ENCODE results near the gene PPP1R15B. TPM values are rescaled to one million over a fixed set of nuclear protein-coding genes. Genes with fewer than 3 reads are reported as not detected.
A peak's percentile ranks its signal among the peaks of the same experiment; 100 is the strongest.

Gene PPP1R15B
- total RNA-seq, 1 donor from 2014 or later, result 70.6 TPM

DNA sequence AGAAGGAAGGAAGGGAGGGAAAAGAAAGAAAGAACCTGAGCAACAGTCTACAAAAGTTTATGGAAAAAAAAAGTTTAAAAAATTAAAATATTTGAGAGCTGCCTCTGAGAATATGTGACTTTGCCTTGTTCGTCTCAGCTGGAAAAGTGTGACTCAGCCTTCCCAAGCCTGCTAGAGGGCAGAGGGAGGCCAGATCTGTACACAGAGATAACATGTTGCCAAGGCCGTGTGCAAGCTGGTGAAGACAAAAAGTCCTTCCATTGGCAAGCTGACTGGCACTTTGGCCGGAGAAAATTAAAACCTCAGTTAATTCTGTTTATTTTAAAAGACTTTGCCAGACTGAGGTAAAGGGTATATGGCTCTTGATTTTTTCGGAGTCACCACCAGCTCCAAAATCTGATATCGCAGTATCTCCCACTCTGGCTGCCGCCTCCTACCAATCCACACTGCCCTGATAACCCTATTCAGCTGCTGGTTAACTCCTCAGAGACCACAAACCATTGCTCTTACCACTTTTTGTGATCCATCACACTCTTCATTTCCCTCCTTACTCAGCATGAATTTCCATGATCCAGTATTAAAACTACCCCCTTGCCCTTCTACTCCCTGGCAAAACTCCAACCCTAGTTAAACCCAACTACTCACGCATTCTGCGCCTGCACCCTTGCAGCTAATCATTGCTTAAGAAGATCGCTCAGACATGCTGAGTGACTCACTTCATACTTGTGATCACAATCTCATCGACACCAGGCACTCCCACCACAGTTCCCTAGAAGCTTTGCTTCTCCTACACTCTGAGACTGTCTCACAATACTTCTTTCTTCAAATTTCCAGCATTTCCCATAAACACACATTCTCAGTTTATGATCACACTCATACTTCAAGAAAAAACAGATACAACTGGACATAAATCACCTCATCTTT lies 5.7 kb upstream of the PPP1R15B start:
- peaks cover 61% of the 10 kb centered on the region for H3K4me1 Mint-ChIP-seq
- H3K4me3 Mint-ChIP-seq, result peak overlapping the region; percentile 39
- ATAC-seq (ENCODE audit: low read depth), result peak; percentile 27
- no peaks in the 10 kb centered on the region for H3K27me3 Mint-ChIP-seq
- intact Hi-C loops (cut with micrococcal nuclease), result loop anchor here (10.0 kb wide), 1 partner anchor 867 kb away; no protein-coding TSS in a partner anchor
- peak overlapping the region; percentile 84 for H3K27ac Mint-ChIP-seq
- no peaks in the 10 kb centered on the region for H3K9me3 Mint-ChIP-seq
- peaks cover 14% of the 10 kb centered on the region for H3K36me3 Mint-ChIP-seq (ENCODE audit: low read depth)
- ChIA-PET CTCF (interaction anchor here (1.0 to 4.0 kb wide), 6 partner anchors 10 to 86 kb away, joined by 3 to 24 read pairs (median 3); no protein-coding TSS in a partner anchor), POLR2A (interaction anchor here (0.8 to 2.1 kb wide), 6 partner anchors 8 to 99 kb away, joined by 3 to 9 read pairs (median 4); partner anchors contain the start of genes MDM4 and PIK3C2B)
- no peak for DNase-seq
- TF ChIP-seq, protein P1, sequence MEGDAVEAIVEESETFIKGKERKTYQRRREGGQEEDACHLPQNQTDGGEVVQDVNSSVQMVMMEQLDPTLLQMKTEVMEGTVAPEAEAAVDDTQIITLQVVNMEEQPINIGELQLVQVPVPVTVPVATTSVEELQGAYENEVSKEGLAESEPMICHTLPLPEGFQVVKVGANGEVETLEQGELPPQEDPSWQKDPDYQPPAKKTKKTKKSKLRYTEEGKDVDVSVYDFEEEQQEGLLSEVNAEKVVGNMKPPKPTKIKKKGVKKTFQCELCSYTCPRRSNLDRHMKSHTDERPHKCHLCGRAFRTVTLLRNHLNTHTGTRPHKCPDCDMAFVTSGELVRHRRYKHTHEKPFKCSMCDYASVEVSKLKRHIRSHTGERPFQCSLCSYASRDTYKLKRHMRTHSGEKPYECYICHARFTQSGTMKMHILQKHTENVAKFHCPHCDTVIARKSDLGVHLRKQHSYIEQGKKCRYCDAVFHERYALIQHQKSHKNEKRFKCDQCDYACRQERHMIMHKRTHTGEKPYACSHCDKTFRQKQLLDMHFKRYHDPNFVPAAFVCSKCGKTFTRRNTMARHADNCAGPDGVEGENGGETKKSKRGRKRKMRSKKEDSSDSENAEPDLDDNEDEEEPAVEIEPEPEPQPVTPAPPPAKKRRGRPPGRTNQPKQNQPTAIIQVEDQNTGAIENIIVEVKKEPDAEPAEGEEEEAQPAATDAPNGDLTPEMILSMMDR (IDR thresholded peaks at IDR 0.05), result no peak

DNA sequence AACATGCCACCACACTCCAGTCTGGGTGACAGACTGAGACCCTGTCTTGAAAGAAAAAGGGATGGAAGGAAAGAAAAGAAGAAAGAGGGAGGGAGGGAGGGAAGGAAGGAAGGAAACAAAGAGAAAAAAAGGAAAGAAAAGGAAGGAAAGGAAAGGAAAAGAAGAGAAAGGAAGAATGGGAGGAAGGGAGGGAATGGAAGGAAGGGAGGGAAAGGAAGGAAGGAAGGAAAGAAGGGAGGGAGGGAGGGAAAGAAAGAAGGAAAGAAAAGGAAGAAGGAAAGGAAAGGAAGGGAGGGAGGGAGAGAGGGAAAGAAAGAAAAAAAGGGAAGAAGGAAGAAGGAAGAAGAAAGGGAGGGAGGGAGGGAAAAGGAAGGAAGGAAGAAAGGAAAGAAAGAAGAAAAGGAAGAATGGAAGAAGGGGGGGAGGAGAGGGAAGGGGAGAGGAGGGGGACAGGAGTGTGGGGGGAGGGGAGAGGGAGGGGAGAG lies 5.0 kb upstream of the PPP1R15B start:
- peaks cover 64% of the 10 kb centered on the region for H3K4me1 Mint-ChIP-seq
- intact Hi-C loops (cut with micrococcal nuclease), result loop anchor here (10.0 kb wide), 1 partner anchor 868 kb away; no protein-coding TSS in a partner anchor
- no peaks in the 10 kb centered on the region for H3K9me3 Mint-ChIP-seq
- TF ChIP-seq, protein P1 (IDR thresholded peaks at IDR 0.05), result no peak
- no peaks in the 10 kb centered on the region for H3K27me3 Mint-ChIP-seq
- peaks cover 11% of the 10 kb centered on the region for H3K36me3 Mint-ChIP-seq (ENCODE audit: low read depth)
- POLR2A ChIA-PET, result interaction anchor here (0.9 to 2.1 kb wide), 4 partner anchors 9 to 100 kb away, joined by 3 to 9 read pairs (median 6); partner anchors contain the start of genes MDM4 and PIK3C2B
- CTCF ChIA-PET, result interaction anchor here (1.0 to 4.0 kb wide), 5 partner anchors 9 to 87 kb away, joined by 3 to 24 read pairs (median 3); no protein-coding TSS in a partner anchor
- H3K4me3 Mint-ChIP-seq, result no peak overlapping the region
- DNase-seq (no peak), ATAC-seq (ENCODE audit: low read depth) (no peak)
- peak overlapping the region; percentile 79 for H3K27ac Mint-ChIP-seq

DNA sequence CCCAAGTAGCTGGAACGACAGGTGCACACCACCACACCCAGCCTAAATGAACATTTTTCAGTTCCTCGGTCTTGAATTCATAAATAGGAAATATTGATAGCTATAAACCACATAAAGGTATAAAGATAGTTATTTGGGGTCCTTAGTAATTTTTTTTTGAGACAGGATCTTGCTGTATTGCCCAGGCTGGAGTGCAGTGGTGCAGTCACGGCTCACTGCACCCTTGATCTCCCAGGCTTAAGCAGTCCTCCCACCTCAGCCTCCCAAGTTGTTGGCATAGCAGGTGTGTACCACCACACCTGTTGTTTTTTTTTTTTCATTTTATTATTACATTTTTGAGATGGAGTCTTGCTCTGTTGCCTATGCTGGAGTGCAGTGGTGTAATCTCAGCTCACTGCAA lies 3.7 kb upstream of the PPP1R15B start:
- intact Hi-C loops (cut with micrococcal nuclease), result loop anchor here (10.0 kb wide), 1 partner anchor 869 kb away; no protein-coding TSS in a partner anchor
- POLR2A ChIA-PET, result interaction anchor here (0.6 to 0.8 kb wide), 2 partner anchors 11 to 91 kb away, joined by 4 to 5 read pairs; no protein-coding TSS in a partner anchor

DNA sequence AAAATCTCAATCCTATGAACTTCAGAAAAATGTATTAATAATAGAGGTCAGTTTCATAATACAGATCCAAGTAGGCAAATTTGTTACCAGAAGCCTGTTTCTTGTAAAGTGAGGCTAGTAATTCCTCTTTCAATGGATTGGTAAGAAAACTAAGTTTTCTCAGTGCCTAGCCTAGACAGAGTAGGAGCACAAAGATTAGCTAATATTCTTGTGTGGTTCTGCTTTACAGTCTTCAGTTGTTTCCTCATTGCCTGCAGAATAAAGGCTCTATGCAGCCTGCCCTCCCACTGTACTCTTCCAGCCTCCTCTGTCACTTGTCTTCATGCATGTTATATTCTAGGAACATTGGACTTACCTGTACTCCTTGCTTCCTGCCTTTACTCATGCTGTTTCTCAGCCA lies 2.4 kb upstream of the PPP1R15B start:
- Mint-ChIP-seq H3K4me3 (no peak overlapping the region), H3K36me3 (ENCODE audit: low read depth) (peaks cover 24% of the 10 kb centered on the region), H3K4me1 (peaks cover 42% of the 10 kb centered on the region), H3K27me3 (no peaks in the 10 kb centered on the region), H3K9me3 (no peaks in the 10 kb centered on the region), H3K27ac (no peak overlapping the region)
- intact Hi-C loops (cut with micrococcal nuclease), result loop anchor here (5.0 to 10.0 kb wide), 3 partner anchors 871 to 1407 kb away; partner anchors contain the start of gene TMEM183A
- no peak for ATAC-seq (ENCODE audit: low read depth)
- TF ChIP-seq, protein P1 (IDR thresholded peaks at IDR 0.05), result no peak
- CTCF ChIA-PET, result interaction anchor here (1.5 kb wide), 1 partner anchor 17 kb away, joined by 7 read pairs; no protein-coding TSS in a partner anchor
- DNase-seq, result no peak
- POLR2A ChIA-PET, result interaction anchor here (1.1 to 5.0 kb wide), 2 partner anchors 9 to 81 kb away, joined by 4 to 17 read pairs; partner anchors contain the start of gene PIK3C2B

More for the DNA sequence above, 3.7 kb upstream of the PPP1R15B start:
- Mint-ChIP-seq H3K36me3 (ENCODE audit: low read depth) (peaks cover 14% of the 10 kb centered on the region), H3K4me3 (no peak overlapping the region), H3K4me1 (peaks cover 53% of the 10 kb centered on the region), H3K27me3 (no peaks in the 10 kb centered on the region), H3K9me3 (no peaks in the 10 kb centered on the region), H3K27ac (no peak overlapping the region)
- TF ChIP-seq, protein P1 (IDR thresholded peaks at IDR 0.05), result no peak
- DNase-seq (no peak), ATAC-seq (ENCODE audit: low read depth) (no peak)
- CTCF ChIA-PET, result interaction anchor here (1.5 kb wide), 1 partner anchor 16 kb away, joined by 7 read pairs; no protein-coding TSS in a partner anchor
